ENCODE measurements around the gene SP2. TPM values are rescaled to one million over a fixed set of nuclear protein-coding genes. Genes with fewer than 3 reads are reported as not detected.

The SP2 gene
- total RNA-seq, 1 donor from 2014 or later: 19.4 TPM

DNA sequence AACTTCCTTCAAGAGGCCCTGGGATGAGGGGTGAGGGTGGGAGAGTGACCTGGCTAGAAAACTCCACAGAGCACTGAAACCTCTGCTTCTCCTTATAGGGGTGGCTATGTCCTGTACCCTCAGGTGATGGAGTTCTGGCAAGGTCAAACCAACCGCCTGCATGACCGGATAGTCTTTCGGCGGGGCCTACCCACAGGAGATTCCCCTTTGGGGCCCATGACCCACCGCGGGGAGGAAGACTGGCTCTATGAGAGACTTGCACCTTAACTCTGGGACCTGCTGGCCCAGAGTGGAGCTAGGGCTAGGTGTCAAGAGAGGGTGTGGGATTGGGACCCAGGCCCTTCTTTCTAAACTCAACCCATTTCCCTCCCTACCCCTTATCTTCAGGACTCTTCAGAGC, 50.5 kb downstream of the SP2 start:
- DNase-seq (no peak), ATAC-seq (no peak)
- Histone ChIP-seq H3K36me3 (peaks cover 32% of the 10 kb centered on the region), H3K27ac (peak overlapping the region; percentile 4), H3K4me3 (no peak overlapping the region), H3K4me1 (peaks cover 66% of the 10 kb centered on the region), H3K9me3 (no peaks in the 10 kb centered on the region), H3K27me3 (ENCODE audit: low read depth) (no peaks in the 10 kb centered on the region)
- TF ChIP-seq, protein P1, sequence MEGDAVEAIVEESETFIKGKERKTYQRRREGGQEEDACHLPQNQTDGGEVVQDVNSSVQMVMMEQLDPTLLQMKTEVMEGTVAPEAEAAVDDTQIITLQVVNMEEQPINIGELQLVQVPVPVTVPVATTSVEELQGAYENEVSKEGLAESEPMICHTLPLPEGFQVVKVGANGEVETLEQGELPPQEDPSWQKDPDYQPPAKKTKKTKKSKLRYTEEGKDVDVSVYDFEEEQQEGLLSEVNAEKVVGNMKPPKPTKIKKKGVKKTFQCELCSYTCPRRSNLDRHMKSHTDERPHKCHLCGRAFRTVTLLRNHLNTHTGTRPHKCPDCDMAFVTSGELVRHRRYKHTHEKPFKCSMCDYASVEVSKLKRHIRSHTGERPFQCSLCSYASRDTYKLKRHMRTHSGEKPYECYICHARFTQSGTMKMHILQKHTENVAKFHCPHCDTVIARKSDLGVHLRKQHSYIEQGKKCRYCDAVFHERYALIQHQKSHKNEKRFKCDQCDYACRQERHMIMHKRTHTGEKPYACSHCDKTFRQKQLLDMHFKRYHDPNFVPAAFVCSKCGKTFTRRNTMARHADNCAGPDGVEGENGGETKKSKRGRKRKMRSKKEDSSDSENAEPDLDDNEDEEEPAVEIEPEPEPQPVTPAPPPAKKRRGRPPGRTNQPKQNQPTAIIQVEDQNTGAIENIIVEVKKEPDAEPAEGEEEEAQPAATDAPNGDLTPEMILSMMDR (IDR thresholded peaks at IDR 0.05): no peak
- intact Hi-C loops (cut with DNase I): no loop called here

DNA sequence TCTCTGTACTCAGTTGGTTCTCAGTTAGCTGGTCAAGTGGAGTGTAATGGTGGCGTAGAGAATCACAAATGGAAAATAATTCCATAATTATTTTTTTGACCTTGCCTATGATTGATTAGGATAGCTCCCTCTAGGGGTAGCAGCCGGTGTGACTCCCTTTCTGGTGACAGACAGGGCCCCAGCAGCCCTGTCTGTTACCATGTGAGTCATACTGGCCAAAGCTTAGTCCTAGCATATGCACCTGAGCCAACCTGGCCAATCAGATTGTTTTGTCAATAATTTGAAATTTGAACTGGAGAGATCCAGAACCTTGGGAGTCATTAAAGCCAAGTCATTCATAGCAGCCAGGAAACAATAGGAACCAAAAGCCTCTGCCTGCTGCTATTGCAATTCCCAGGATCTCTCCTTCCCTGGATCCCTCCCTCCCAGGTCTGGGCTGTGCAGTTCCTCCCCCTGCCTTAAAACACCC, 50.9 kb downstream of the SP2 start:
- peak; percentile 84 for DNase-seq
- H3K27ac ChIP-seq: no peak overlapping the region
- peaks cover 32% of the 10 kb centered on the region for H3K36me3 ChIP-seq
- ATAC-seq: peak; percentile 80 to 88
- no peaks in the 10 kb centered on the region for H3K27me3 ChIP-seq (ENCODE audit: low read depth)
- H3K4me3 ChIP-seq: no peak overlapping the region
- no peaks in the 10 kb centered on the region for H3K9me3 ChIP-seq
- H3K4me1 ChIP-seq: peaks cover 69% of the 10 kb centered on the region
- TF ChIP-seq, protein P1 (IDR thresholded peaks at IDR 0.05): peak; percentile 83
- intact Hi-C loops (cut with DNase I): no loop called here

- peaks cover 73% of the 10 kb centered on the region for H3K4me1 ChIP-seq
- no peaks in the 10 kb centered on the region for H3K27me3 ChIP-seq (ENCODE audit: low read depth)
- intact Hi-C loops (cut with DNase I): no loop called here
- peak; percentile 2 to 5 for ATAC-seq
- H3K27ac ChIP-seq: no peak overlapping the region
- TF ChIP-seq, protein P1 (IDR thresholded peaks at IDR 0.05): no peak
- H3K4me3 ChIP-seq: peak overlapping the region; percentile 45
- peaks cover 39% of the 10 kb centered on the region for H3K36me3 ChIP-seq
- no peak for DNase-seq
- no peaks in the 10 kb centered on the region for H3K9me3 ChIP-seq
These were observed 52.7 kb downstream of the SP2 start for GRCh38 chr17:47948706-47949196.

DNA sequence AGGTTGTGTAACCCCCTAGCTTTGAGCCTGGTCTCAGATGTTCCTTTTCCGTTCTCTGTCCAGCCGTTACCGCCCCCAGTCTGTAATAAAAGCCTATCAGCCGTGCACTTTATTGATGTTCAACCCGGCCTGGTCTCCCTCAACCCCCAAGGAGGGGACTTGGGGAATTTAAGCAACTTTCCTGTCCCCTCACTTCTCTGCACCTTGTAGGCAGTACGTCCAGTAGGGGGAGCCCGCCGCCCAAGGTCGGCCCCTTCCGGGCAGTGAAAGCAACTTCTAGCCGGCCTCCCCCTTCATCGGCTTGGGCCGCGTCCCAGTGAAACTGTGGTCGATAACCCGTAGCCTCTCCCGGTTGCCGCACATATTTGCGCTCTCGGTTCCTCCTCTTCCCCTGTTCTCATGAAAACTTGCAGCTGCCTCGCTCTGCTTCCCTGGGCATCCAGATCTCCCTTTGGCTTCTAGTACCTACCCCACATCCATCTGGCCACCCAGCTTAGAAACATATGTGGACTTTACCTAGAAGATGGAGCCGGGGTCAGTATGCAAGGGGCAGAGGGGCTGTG, 53.2 kb downstream of the SP2 start:
- intact Hi-C loops (cut with DNase I): no loop called here
- Histone ChIP-seq H3K4me3 (peak overlapping the region; percentile 45), H3K36me3 (peaks cover 38% of the 10 kb centered on the region), H3K27me3 (ENCODE audit: low read depth) (no peaks in the 10 kb centered on the region), H3K4me1 (peaks cover 76% of the 10 kb centered on the region), H3K9me3 (no peaks in the 10 kb centered on the region), H3K27ac (peak overlapping the region; percentile 78)
- ATAC-seq (peak; percentile 88), DNase-seq (peak; percentile 94)
- TF ChIP-seq, protein P1 (IDR thresholded peaks at IDR 0.05): peak; percentile 86

DNA sequence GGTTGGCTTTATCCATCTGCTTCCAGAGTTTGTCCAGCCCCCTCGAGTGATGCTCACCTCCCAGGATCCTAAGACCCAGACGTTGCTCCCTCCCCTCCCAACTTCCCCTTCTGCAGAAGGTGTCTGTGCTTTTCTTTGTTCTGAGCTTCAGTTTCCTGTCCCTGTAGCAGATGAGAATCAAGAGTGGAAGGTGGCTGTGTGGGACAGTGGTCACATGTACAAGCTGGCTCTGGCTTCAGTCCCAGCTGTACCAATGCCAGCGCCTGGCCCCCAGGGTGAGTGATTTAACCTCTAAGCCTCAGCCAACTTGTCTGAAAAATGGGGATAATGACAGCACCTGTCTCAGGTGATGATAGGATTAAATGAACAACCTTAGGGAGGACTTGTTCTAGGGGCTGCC, 53.9 kb downstream of the SP2 start:
- H3K36me3 ChIP-seq: peaks cover 31% of the 10 kb centered on the region
- DNase-seq (no peak), ATAC-seq (no peak)
- intact Hi-C loops (cut with DNase I): no loop called here
- H3K9me3 ChIP-seq: no peaks in the 10 kb centered on the region
- no peaks in the 10 kb centered on the region for H3K27me3 ChIP-seq (ENCODE audit: low read depth)
- TF ChIP-seq, protein P1 (IDR thresholded peaks at IDR 0.05): no peak
- peaks cover 73% of the 10 kb centered on the region for H3K4me1 ChIP-seq
- peak overlapping the region; percentile 45 for H3K4me3 ChIP-seq
- peak overlapping the region; percentile 78 for H3K27ac ChIP-seq

Measured in lower lobe of right lung (tissue), 2 donors.